ENCODE measurements around the gene MVB12A.

Gene MVB12A

DNA sequence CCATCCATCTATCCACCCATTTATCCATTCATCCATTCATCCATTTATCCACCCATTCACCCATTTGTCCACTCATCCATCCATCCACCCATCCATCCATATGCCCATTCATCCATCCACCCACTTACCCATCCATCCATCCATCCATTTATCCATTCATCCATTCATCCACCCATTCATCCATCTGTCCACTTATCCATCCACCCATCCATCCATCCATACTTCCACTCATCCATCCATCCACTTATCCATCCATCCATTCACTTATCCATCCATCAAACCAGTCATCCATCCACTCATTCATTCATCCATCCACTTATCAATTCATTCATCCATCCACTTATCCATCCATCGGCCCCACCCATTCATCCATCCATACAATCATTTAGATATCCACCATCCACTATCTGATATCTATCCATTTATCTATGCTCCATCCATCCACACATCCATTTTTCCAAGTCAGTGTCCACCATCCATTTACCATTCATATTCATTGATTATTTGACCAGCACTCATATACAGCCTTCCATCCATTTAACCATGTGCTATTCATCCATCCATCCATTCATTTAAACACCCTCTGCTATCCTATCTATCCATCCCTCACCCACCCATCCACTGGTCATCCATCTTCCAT is 25.8 kb downstream of the MVB12A start:
- no peak for DNase-seq (ENCODE audit: low spot score)

DNA sequence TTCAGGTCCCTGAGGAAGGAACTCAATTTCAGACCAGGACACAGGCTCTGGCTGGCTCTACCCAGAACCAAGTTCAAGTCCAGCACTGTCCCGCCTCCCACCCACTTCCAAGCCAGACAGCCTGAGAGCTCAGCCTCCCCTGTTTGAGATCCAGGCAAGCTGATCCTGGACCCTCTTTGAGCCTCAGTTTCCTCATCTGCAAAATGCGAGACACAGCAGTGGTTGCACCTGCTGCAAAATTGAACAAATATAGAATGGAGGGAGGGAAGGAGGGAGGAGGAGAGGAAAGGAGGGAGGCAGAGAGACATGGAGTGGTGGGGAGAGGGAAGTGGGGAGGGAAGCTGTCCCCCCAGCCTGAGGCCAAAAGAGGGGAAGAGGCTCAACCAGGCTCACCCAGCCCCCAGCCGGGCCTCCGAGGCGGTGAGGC is 27.9 kb downstream of the MVB12A start:
- DNase-seq (ENCODE audit: low spot score) = no peak

DNA sequence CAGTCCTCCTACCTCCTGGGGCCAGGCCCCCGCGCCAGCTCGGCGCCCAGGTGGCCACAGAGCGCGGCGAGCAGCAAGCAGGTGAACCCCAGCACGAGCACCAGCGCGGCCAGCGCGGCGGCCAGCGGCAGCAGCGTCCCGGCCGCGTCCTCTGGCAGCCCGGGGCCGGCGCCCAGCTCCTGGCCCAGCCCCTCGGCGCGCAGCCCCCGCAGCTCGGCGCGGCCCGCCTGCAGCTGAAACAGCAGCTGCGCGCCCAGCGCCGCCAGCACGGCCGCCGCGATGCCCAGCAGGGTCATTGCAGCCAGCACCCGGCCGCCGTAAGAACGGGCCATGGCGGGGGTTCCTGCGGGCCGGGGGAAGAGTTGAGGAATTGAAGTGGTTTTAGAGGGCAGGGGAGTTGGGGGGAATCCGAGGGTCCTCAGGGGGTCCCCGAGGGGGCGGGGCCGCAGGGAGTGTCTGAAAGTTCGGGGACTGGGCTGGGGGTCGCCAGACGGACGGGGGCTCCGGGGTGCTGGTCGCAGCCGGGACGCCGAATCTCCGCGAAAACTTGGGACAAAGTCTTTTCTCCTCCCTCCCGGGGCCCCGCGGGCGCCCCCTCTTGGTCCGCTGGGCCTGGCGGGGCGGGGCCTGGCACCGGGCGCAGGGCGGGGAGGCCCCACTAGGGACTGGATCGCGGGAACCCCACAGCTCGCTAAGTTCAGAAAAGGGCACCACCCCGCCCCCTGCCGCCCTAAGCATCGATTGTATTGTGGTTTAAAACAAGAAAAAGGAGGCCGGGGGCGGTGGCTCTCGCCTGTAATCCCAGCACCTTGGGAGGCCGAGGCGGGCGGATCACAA is 28.5 kb downstream of the MVB12A start, which contains the start of gene TMEM221:
Gene TMEM221 (minus strand): TSS at position 538 of the 837 bp plus-strand sequence. CDS start 206 bp downstream, at position 332.
- DNase-seq (ENCODE audit: low spot score) = peak; percentile 26

DNA sequence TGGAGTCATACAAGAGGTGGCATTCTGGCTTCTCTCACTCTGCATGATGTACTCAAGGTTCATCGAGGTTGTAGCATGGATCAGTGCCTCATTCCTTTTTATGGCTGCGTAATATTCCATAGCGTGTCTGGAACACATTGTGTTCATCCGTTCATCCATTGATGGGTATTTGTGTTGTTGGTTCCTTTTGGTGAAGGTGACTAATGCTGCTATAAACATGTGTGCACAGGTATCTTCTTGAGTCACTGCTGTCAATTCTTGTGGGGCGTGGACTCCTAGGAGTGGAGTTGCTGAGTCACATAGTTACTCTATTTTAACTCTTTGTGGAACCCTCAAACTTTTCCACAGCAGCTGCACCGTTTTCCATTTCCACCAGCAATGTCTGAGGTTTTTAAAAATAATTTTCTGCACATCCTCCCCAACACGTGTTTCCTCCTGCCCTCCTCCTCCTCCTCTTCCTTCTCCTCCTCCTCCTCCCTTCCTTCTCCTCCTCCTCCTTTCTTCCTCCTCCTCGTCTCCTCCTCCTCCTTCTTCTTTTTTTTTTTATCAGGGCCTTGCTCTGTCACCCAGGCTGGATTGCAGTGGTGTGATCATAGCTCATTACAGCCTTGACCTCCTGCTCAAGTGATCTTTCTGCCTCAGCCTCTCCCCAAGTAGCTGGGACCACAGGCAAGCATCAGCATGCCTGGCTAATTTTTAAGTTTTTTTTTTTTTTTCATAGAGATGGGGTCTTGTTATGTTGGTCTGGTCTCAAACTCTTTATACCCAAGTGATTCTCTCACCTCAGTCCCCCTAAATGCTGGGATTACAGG is 30.6 kb downstream of the MVB12A start:
- DNase-seq (ENCODE audit: low spot score) = no peak

DNA sequence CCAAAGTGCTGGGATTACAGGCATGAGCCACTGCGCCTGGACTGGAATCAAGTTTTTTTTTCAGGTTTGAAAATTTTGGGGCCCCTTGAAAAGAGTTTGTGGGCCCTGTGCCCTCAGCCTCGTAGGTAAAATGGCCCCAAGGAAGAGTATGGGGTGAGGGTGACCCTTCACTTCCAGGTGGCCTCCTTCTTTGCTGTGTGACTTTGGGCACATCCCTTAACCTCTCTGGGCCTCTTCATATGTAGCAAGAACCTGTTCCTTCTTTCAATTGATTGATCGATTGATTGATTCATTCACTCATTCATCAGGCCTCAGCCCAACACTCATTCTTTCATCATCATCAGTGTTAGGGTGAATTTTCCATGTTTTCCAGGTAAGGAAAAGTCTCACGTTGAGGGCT is 32.0 kb downstream of the MVB12A start:
- DNase-seq (ENCODE audit: low spot score) = no peak

DNA sequence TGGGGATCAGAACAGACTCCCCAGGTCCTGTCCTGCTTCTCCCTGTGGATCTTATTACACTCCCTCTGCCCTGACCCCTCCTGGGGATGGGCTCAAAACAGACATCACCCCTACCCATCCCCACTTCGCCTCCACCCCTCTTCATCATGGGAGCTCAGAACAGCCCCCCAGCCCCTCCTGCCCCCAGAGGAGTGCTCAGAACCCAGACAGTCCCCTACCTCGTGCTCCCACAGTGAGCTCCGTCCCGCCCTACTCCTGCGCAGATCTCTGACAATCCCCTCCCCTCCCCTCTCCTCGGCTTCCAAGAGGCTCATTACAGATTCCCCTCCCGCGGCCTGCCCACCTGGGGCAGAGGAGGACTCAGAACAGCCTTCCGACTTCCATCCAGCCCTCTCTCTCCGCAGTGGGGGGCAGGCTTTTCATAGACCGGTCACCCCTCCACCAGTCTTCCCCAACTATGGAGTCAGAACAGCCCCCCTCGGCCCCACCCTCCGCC is 34.8 kb downstream of the MVB12A start:
- DNase-seq (ENCODE audit: low spot score) = no peak

DNA sequence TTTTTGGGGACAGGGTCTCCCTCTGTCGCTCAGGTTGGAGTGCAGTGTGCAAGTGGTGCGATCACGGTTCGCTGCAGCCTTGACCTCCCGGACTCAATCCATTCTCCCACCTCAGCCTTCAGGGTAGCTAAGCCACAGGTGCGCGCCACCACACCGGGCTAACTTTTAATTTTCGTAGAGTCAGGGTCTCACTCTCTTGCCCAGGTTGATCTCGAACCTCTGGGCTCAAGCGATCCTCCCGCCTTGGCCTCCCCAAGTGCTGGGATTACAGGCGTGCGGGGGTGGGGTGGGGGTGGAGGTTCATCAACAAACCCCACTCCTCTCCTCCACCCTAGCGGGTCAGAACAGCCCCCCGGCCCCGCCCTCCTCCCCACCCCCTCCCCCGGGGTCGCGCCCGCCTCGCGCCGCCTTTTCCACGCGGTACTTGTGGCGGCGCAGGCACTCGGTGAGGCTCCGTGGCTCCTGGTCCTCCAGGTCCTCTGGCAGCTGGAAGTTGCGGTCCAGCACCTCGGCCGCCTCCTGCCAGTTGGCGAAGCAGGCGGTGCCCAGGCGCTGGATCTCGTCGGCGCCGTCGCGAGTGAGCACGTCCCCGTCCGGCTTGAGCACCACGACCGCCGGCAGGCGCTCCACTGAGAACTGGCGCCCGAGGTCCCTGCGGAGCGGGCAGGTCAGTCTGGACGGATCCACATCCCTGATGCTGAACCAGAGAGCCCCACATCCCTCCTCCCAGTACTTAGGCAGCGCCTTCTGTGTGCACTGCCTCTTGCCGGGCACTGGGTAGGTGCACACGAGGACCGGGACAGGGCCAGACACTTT is 35.7 kb downstream of the MVB12A start:
- DNase-seq (ENCODE audit: low spot score) = no peak

DNA sequence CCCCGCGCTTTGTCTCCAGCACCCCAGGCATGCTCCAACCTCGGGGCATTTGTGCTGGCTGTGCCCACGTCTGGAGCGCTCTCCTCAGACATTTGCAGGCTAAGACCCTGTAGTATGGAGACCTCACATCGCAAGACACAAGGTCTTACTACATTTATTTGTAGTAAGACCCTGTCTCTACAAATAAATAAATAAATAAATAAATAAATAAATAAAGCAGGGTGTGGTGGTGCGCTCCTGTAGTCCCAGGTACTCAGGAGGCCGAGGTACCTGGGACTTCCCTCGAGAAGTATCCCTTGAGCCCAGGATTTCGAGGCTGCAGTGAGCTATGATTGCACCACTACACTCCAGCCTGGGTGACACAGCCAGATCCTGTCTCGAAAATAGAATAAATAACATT is 36.3 kb downstream of the MVB12A start:
- no peak for DNase-seq (ENCODE audit: low spot score)

DNA sequence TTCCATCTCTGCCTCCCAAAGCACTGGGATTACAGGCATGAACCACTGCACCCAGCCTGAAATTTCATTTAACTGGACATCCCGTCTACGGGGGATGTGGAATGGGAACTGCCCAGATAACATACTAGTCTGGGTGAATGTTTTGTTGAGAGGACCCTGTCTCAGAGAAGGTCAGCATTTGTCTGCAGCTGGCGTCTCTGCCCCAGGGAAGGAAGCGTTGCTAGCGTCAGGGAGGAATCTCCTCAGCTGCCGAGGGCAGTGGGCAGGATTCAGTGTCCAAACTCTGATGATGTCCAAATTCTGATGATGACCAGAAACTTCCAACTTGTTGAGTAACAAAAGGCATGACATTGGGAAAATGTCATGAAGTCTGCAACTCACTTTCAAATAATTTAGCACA is 37.8 kb downstream of the MVB12A start:
- DNase-seq (ENCODE audit: low spot score) = no peak

DNA sequence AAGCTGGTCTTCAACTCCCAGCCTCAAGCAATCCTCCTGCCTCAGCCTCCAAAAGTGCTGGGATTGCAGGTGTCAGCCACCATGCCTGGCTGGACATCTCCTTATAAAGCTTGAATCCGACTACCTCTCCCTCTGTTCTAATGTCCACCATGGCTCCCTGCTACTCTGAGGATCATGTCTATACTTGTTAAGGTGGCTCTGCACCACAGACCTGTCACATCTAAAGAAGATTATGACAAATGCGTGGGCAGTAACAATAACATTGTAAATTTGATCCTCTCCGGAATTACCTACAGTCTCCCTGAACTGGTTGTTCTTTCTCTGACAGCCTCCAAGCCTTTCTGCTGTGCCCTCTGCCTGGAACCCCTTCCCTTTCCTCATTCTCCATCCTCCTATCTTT is 39.1 kb downstream of the MVB12A start:
- DNase-seq (ENCODE audit: low spot score) = no peak

DNA sequence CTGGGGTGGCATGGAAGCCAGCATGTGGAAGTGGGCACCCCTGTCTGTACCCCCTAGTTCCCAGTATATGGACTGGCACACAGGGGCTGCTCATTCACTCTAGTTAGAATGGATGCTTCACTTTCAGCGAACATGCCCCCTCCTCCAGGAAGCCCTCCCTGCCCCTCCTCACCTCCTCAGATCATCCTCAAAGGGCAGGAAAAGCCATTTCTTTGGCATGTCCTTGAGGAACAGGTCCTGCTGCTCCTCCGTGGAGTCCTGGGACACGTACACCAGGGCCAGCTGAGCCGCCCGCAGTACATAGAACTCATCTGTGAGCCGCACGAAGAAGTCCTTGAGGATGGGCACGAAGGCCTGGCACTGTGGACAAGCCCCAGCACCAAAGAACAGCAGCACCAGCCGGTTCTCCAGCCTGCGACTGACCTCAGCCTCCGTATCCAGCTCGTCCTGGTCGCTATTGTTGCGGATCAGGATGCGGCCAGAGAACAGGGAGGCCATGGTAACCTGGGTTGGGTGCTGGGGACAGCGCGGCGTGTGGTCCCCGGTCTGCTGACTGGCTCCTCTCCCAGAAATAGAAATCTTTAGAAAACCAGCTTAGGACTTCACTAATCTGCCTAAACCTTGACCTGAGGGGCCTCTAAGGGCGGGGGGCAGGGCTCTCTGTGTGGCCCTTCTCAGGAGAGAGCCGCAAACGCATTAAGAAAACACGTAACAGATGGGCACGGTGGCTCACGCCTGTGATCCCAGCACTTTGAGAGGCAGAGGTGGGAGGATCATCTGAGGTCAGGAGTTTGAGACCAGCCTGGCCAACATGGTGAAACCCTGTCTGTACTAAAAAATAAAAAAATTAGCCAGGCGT is 40.8 kb downstream of the MVB12A start, which contains the start of gene NXNL1:
Gene NXNL1 (minus strand): TSS at position 555 of the 859 bp plus-strand sequence. CDS start 57 bp downstream, at position 498.
- DNase-seq (ENCODE audit: low spot score) = no peak

DNA sequence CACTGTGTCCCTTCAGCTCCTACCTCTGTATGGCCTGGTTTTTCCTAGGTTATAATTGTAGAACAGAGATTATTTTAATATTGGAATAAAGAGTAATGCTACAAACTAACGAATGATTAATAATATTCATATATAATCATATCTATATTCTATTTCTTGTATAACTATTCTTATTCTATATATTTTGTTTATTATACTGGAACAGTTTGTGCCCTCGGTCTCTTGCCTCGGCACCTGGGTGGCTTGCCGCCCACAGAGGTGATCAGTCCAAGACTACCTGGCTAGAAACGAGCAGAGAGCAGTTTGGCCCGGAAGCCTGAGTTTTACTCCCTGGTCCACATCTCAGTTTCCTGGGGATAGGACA is 46.6 kb downstream of the MVB12A start:
- no peak for DNase-seq (ENCODE audit: low spot score)

DNA sequence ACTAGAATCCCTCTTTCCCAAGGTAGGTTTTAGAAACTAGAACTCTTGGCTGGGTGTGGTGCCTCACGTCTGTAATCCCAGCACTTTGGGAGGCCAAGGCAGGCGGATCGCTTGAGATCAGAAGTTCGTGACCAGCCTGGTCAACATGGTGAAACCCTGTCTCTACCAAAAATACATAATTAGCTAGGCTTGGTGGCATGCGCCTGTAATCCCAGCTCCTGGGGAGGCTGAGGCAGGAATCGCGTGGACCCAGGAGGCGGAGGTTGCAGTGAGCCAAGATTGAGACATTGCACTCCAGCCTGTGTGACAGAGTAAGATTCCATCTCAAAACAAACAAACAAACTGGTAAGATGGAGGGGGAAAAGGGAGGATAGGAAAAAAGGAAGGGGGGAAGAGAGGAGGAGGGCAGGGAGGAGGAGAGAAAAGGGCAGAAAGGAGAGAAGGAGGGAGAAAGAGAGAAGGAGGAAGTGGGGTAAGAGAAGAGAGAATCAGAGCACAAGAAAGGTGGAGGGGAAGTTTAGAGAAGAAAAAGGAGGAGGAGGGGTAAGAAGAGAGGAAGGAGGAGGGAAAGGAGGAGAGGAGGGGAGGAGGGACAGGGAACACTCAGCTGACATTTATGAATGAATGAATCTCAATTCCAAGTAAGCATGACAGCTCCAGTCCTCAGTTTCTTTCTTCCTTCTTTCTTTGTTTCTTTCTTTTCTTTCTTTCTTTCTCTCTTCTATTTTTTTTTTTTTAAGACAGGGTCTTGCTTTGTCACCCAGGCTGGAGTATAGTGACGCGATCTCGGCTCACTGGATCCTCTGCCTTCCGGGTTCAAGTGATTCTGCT is 47.8 kb downstream of the MVB12A start:
- no peak for DNase-seq (ENCODE audit: low spot score)

DNA sequence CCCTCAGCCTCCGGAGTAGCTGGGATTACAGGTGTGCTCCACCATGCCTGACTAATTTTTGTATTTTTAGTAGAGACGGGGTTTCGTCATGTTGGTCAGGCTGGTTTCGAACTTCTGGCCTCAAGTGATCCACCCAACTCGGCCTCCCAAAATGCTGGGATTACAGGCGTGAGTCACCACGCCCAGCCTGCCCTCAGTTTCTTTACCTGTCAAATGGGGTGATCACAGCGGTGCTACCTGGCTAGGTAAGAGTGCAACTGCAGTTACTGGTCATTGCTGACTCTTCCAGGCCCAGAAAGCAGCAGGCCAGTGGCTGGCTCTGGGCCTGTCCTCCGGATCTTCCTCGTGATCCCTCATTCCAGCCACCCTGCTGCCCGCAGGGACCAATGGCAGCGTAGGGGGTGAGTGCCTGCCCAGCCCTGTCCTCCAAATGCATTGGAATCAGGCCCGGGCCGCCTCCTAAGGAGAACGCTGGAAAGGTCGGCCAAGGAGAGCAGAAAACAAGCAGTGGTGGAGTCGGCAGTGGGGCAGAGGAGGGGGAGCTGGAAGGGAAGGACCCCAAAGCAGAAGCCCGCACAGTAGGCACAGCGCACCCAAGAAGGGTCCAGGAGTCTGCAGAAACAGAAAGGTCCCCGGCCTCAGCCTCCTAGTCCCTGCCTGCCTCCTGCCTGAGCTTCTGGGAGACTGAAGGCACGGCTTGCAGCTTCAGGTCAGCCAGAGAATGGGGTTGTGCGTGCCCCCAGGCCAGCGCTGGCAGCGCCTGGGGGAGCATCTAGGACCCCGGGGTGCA is 48.6 kb downstream of the MVB12A start:
- no peak for DNase-seq (ENCODE audit: low spot score)

DNA sequence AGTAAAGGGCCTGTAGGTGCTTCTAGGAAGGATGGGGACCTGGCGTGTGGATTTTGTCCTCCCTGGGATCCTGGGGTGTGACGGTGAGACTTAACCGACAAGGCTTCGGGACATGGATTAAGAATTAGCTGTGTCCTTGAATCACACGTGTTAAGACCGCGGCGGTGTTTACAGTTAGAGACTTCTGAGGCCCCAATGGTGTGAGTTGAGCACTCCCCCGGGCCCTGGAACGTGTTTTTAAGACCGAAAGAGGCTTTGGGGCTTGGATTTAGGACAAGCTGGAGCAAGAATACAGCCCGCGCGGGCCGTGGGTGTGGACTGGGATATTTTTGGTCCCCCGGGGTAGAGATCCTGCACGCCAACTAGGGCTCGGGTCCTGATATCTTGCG is 49.2 kb downstream of the MVB12A start:
- DNase-seq (ENCODE audit: low spot score) = no peak

DNA sequence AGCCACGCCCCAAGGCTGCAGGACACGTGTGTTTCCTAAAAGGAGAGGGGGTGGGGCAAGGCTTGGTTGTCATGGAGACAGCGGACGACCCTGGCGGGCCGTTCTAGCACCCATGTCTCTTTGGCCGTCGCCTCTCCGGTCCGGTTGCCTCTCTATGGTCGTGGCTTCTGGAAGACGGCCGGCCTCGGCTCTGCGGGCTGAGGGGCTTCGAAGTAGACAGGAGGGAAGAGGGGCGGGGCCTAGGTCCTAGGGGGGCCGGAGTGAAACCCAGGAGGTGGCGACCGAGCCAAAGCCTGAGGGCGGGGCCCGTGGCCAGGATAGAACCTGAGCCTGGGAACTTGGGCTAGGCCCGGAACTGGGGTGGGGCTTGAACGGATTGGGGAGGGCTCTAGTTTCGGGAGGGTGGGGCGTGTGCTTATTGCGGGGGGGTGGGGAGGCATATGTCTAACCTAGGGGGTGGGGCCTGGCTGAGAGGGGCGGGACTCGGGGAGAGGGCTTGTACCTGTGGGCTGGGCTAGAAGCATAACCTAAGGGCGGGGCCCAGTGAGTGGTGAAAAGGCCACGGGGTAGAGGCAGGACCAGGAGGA is 49.7 kb downstream of the MVB12A start:
- peak; percentile 95 for DNase-seq (ENCODE audit: low spot score)

DNA sequence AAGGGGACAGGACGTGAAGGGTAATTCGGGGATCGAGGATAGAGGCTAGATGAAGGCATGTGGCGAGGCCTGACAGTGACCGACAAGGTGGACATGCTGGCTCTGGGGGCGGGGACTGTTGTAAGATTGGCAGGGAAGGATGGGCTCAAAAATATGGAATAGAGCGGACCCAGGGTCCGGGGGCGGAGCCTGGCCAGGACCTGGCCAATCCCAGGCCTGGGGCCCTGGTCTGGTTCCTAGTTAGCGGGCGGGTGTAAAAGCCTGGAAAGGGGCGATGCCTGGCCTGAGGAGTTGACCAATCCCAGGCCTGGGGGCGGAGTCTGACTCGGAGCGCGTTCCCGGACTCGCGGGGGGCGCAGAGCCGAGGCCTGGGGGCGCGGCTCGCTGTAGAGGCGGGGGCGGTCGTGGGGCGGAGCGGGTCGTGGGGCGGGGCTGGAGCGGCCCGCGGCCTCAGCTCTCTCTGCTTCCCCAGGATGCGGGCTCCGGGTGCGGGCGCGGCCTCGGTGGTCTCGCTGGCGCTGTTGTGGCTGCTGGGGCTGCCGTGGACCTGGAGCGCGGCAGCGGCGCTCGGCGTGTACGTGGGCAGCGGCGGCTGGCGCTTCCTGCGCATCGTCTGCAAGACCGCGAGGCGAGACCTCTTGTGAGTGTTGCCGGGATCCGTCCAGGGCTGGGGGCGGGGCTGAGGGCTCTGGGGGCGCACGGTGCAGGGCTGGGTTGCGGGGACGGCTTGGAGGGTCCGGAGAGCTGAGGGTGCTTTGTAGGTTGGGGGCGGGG is 50.4 kb downstream of the MVB12A start, which contains the start of gene SLC27A1:
Gene SLC27A1 (plus strand): TSS at position 457 of the 774 bp plus-strand sequence. CDS start 17 bp downstream, at position 474.
- DNase-seq (ENCODE audit: low spot score) = peak; percentile 99
